ENCODE data around the gene TESK2. TPM values are rescaled to one million over a fixed set of nuclear protein-coding genes. Genes with fewer than 3 reads are reported as not detected.
"Not testable (repeated sequence)": the region's sequence is repeated elsewhere in the genome, so short reads cannot be mapped to it uniquely, and the experiment has no call there.

Gene TESK2
- total and polyA plus RNA-seq, 5 donors = 1.6 to 4.7 (median 4.2) TPM

- WGBS = under 1% methylated on average over 72 of the region's 72 CpGs
Observed at GRCh38 chr1:45521413-45522323, 30.7 kb upstream of the TESK2 start, which contains the start of gene PRDX1. Gene PRDX1, minus strand, starts transcription at chr1:45521884. Its CDS starts 2,841 bp downstream, at chr1:45519043.

DNA sequence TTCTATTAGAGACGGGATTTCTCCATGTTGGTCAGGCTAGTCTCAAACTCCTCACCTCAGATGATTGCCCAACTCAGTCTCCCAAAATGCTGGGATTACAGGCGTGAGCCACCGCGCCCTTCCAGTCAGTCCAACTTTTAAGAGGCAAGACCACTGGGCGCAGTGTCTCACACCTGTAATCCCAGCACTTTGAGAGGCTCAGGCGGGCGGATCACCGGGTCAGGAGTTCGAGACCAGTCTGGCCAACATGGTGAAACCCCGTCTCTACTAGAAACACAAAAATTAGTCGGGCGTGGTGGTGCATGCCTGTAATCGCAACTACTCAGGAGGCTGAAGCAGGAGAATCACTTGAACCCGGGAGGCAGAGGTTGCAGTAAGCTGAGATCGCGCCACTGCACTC, 28.8 kb upstream of the TESK2 start:
- WGBS = 76% methylated on average over 16 of the region's 16 CpGs
- H3K4me3 ChIP-seq (ENCODE audit: low read length); ATAC-seq; H3K9me3 ChIP-seq (ENCODE audit: control insufficient read depth, low read length); H3K27me3 ChIP-seq (ENCODE audit: control insufficient read depth, insufficient read depth); H3K27ac ChIP-seq (ENCODE audit: low read length); DNase-seq; H3K4me1 ChIP-seq (ENCODE audit: control insufficient read depth, insufficient read depth, low read length): not testable (repeated sequence)
- intact Hi-C loops (cut with DNase I) = loop anchor here in 2 of 4 donors (5.0 to 10.0 kb wide), 2 partner anchors 45 to 53 kb away; no protein-coding TSS in a partner anchor

More at GRCh38 chr1:45521413-45522323, 30.7 kb upstream of the TESK2 start, which contains the start of gene PRDX1:
- ATAC-seq (peak; percentile 97), DNase-seq (peak; percentile 98 to 99 (median 98))
- H3K27ac ChIP-seq (ENCODE audit: low read length) = peak within 1 kb of the TSS; percentile 99
- peak within 1 kb of the TSS; percentile 65 for H3K4me3 ChIP-seq (ENCODE audit: low read length)
- no peaks in the 10 kb centered on the region for H3K27me3 ChIP-seq (ENCODE audit: control insufficient read depth, insufficient read depth)
- intact Hi-C loops (cut with DNase I) = no loop called here
- H3K9me3 ChIP-seq (ENCODE audit: control insufficient read depth, low read length) = no peaks in the 10 kb centered on the region
- H3K4me1 ChIP-seq (ENCODE audit: control insufficient read depth, insufficient read depth, low read length) = no peaks in the 10 kb centered on the region

- Histone ChIP-seq H3K9me3 (ENCODE audit: control insufficient read depth, low read length) (no peaks in the 10 kb centered on the region), H3K27me3 (ENCODE audit: control insufficient read depth, insufficient read depth) (no peaks in the 10 kb centered on the region), H3K4me3 (ENCODE audit: low read length) (peak overlapping the region; percentile 5), H3K4me1 (ENCODE audit: control insufficient read depth, insufficient read depth, low read length) (no peaks in the 10 kb centered on the region), H3K27ac (ENCODE audit: low read length) (no peak overlapping the region)
- ATAC-seq (no peak), DNase-seq (no peak)
- WGBS = 3% methylated on average over 1 of the region's 1 CpG
- intact Hi-C loops (cut with DNase I) = loop anchor here in 2 of 4 donors (5.0 to 10.0 kb wide), 2 partner anchors 46 to 53 kb away; no protein-coding TSS in a partner anchor
Observed at GRCh38 chr1:45518910-45519309, 27.9 kb upstream of the TESK2 start.

DNA sequence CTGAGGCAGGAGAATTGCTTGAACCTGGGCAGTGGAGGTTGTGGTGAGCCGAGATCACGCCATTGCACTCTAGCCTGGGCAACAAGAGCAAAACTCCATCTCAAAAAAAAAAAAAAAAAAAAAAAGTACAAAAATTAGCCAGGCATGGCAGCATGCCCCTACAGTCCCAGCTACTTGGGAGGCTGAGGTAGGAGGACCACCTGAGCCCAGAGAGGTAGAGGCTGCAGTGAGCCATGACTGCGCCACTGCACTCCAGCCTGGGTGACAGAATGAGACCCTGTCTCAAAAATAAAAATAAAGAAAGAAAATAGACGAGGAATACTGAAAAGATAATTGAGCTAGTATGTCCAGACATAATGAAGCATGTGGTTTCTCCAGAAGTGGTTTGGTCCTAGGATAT, 27.4 kb upstream of the TESK2 start:
- peak in 1 of 3 donors; percentile 20 for DNase-seq
- H3K4me1 ChIP-seq (ENCODE audit: control insufficient read depth, insufficient read depth, low read length); H3K4me3 ChIP-seq (ENCODE audit: low read length); ATAC-seq; H3K27ac ChIP-seq (ENCODE audit: low read length); H3K9me3 ChIP-seq (ENCODE audit: control insufficient read depth, low read length); H3K27me3 ChIP-seq (ENCODE audit: control insufficient read depth, insufficient read depth): not testable (repeated sequence)
- WGBS = 84% methylated on average over 4 of the region's 4 CpGs
- intact Hi-C loops (cut with DNase I) = loop anchor here in 2 of 4 donors (5.0 to 10.0 kb wide), 2 partner anchors 46 to 54 kb away; no protein-coding TSS in a partner anchor

DNA sequence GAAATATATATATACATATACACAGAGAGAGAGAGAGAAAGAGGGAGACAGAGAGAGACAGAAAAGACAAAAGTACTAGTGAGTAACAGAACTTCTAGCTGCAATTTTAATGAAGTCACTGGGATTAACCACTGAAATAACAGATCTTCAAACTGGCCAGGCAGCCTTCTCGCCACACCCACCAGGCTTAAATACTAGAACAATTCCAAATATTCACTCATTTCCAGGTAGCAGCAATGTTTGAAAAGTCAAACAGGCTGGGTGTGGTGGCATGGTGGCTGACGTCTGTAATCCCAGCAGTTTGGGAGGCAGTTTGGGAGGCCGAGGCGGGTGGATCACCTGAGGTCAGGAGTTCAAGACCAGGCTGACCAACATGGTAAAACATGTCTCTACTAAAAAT, 25.5 kb upstream of the TESK2 start:
- no peak overlapping the region for H3K4me3 ChIP-seq (ENCODE audit: low read length)
- WGBS = 80% methylated on average over 4 of the region's 4 CpGs
- DNase-seq (peak in 1 of 3 donors; percentile 41), ATAC-seq (no peak)
- H3K27me3 ChIP-seq (ENCODE audit: control insufficient read depth, insufficient read depth) = no peaks in the 10 kb centered on the region
- no peak overlapping the region for H3K27ac ChIP-seq (ENCODE audit: low read length)
- no peaks in the 10 kb centered on the region for H3K9me3 ChIP-seq (ENCODE audit: control insufficient read depth, low read length)
- H3K4me1 ChIP-seq (ENCODE audit: control insufficient read depth, insufficient read depth, low read length) = no peaks in the 10 kb centered on the region
- intact Hi-C loops (cut with DNase I) = loop anchor here in 2 of 4 donors (5.0 to 10.0 kb wide), 2 partner anchors 48 to 56 kb away; no protein-coding TSS in a partner anchor

GRCh38 chr1:45516036-45516435, 25.1 kb upstream of the TESK2 start:
- intact Hi-C loops (cut with DNase I) = loop anchor here in 2 of 4 donors (5.0 to 10.0 kb wide), 2 partner anchors 49 to 56 kb away; no protein-coding TSS in a partner anchor
- H3K9me3 ChIP-seq (ENCODE audit: control insufficient read depth, low read length) = no peaks in the 10 kb centered on the region
- H3K27ac ChIP-seq (ENCODE audit: low read length) = no peak overlapping the region
- H3K4me1 ChIP-seq (ENCODE audit: control insufficient read depth, insufficient read depth, low read length) = no peaks in the 10 kb centered on the region
- ATAC-seq = no peak
- WGBS = 37% methylated on average over 3 of the region's 3 CpGs
- H3K4me3 ChIP-seq (ENCODE audit: low read length) = no peak overlapping the region
- no peak for DNase-seq
- H3K27me3 ChIP-seq (ENCODE audit: control insufficient read depth, insufficient read depth) = no peaks in the 10 kb centered on the region

- H3K4me3 ChIP-seq (ENCODE audit: low read length); ATAC-seq; H3K4me1 ChIP-seq (ENCODE audit: control insufficient read depth, insufficient read depth, low read length); H3K9me3 ChIP-seq (ENCODE audit: control insufficient read depth, low read length); H3K27me3 ChIP-seq (ENCODE audit: control insufficient read depth, insufficient read depth); DNase-seq: not testable (repeated sequence)
- intact Hi-C loops (cut with DNase I) = loop anchor here in 2 of 4 donors (5.0 to 10.0 kb wide), 3 partner anchors 44 to 59 kb away; no protein-coding TSS in a partner anchor
- peak overlapping the region; percentile 13 for H3K27ac ChIP-seq (ENCODE audit: low read length)
- WGBS = 66% methylated on average over 9 of the region's 9 CpGs
Observed at GRCh38 chr1:45513532-45514260, 22.7 kb upstream of the TESK2 start.

DNA sequence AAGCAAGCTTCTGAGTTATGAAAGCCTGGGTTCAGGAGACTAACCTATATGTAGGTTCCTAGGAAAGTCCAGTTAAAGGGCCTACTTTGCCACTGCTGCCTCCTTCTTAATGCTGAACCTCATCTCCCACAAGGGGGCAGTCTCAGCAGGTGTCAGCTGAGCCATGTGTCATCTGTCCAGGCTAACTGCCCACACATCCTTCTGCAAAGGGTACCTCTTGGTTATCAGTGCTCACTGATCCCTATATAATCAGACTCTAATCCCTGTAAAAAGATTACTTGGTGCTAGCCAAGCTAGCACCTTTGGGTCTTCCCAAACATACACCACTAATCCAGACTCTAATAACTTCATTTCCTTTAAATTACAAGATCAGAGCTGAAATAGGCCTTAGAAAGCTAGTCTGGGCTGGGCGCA, 21.7 kb upstream of the TESK2 start:
- ATAC-seq (peak; percentile 44 to 55), DNase-seq (peak in 2 of 3 donors; percentile 51 to 67)
- no peaks in the 10 kb centered on the region for H3K9me3 ChIP-seq (ENCODE audit: control insufficient read depth, low read length)
- H3K27ac ChIP-seq (ENCODE audit: low read length) = no peak overlapping the region
- intact Hi-C loops (cut with DNase I) = loop anchor here in 2 of 4 donors (5.0 to 10.0 kb wide), 3 partner anchors 45 to 60 kb away; no protein-coding TSS in a partner anchor
- no peaks in the 10 kb centered on the region for H3K4me1 ChIP-seq (ENCODE audit: control insufficient read depth, insufficient read depth, low read length)
- 97% methylated on average over 1 of the region's 1 CpG for WGBS
- H3K4me3 ChIP-seq (ENCODE audit: low read length) = no peak overlapping the region
- no peaks in the 10 kb centered on the region for H3K27me3 ChIP-seq (ENCODE audit: control insufficient read depth, insufficient read depth)

DNA sequence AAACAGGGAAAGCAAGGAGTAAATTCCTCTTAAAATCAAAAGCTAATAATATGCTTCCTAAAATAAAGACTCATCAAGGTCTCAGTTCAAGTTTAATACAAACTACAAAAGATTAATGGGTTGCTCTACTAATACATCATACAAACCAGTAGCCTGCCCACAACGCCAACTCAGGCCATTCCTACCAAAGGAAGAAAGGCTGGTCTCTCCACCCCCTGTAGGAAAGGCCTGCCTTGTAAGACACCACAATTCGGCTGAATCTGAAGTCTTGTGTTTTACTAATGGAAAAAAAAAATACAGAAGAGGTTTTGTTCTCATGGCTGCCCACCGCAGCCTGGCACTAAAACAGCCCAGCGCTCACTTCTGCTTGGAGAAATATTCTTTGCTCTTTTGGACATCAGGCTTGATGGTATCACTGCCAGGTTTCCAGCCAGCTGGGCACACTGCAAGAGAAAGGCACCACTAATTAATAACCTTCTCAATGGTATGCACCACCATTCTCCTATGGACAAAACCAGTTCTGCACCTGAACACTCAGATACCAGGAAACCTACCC, 20.1 kb upstream of the TESK2 start:
- Histone ChIP-seq H3K27me3 (ENCODE audit: control insufficient read depth, insufficient read depth) (no peaks in the 10 kb centered on the region), H3K4me3 (ENCODE audit: low read length) (no peak overlapping the region), H3K4me1 (ENCODE audit: control insufficient read depth, insufficient read depth, low read length) (no peaks in the 10 kb centered on the region), H3K9me3 (ENCODE audit: control insufficient read depth, low read length) (no peaks in the 10 kb centered on the region), H3K27ac (ENCODE audit: low read length) (no peak overlapping the region)
- ATAC-seq = no peak
- DNase-seq = no peak
- 85% methylated on average over 4 of the region's 4 CpGs for WGBS
- intact Hi-C loops (cut with DNase I) = loop anchor here in 2 of 4 donors (5.0 to 10.0 kb wide), 3 partner anchors 46 to 61 kb away; no protein-coding TSS in a partner anchor
